Astrocyte (in vitro differentiated cells and primary cell): Measurements from ENCODE around the gene CNTN1. TPM values are rescaled to one million over a fixed set of nuclear protein-coding genes. Genes with fewer than 3 reads are reported as not detected.

Experiments used
- DNase-seq: peaks from one replicate; pipeline ENCODE4 v3.0.0-alpha.2; 2010; ENCODE audit warnings: low read depth
- FAIRE-seq: peaks from 2 replicates; lab custom pipeline; 2011; peaks lifted over from hg19 to GRCh38; lab: Jason Lieb, UNC
- H2AFZ ChIP-seq: 2 replicates; pipeline ENCODE4 v1.6.0; 2012; ENCODE audit warnings: low read depth, low read length, inconsistent platforms
- H3K27ac ChIP-seq: 2 replicates; pipeline ENCODE4 v1.5.1; 2011; ENCODE audit warnings: low read depth, low read length, inconsistent platforms
- H3K27me3 ChIP-seq: 2 replicates; pipeline ENCODE4 v1.6.0; 2011; ENCODE audit warnings: low read length, inconsistent platforms; ENCODE audit not compliant: insufficient read depth
- H3K36me3 ChIP-seq: 2 replicates; pipeline ENCODE4 v1.5.1; 2011; ENCODE audit warnings: low read length, inconsistent platforms; ENCODE audit not compliant: insufficient read depth
- H3K4me1 ChIP-seq: 2 replicates; pipeline ENCODE4 v1.5.1; 2011; ENCODE audit warnings: low read length, inconsistent platforms; ENCODE audit not compliant: insufficient read depth
- H3K4me2 ChIP-seq: 2 replicates; pipeline ENCODE4 v1.6.0; 2012; ENCODE audit warnings: low read length, inconsistent platforms
- H3K4me3 ChIP-seq: 2 replicates; pipeline ENCODE4 v1.5.1; 2011; ENCODE audit warnings: low read depth, mild to moderate bottlenecking, low read length, inconsistent platforms; ENCODE audit not compliant: insufficient read depth
- H3K79me2 ChIP-seq: 2 replicates; pipeline ENCODE4 v1.6.0; 2012; ENCODE audit warnings: mild to moderate bottlenecking, low read length, inconsistent platforms; ENCODE audit not compliant: insufficient read depth
- H3K9ac ChIP-seq: 2 replicates; pipeline ENCODE4 v1.6.0; 2012; ENCODE audit warnings: mild to moderate bottlenecking, low read length, inconsistent platforms
- H3K9me3 ChIP-seq: 2 replicates; pipeline ENCODE4 v1.5.1; 2012; ENCODE audit warnings: low read depth, mild to moderate bottlenecking, low read length, inconsistent platforms; ENCODE audit not compliant: insufficient read depth
- H4K20me1 ChIP-seq: 2 replicates; pipeline ENCODE4 v1.6.0; 2012; ENCODE audit warnings: low read length, inconsistent platforms; ENCODE audit not compliant: insufficient read depth
- H3K27ac Mint-ChIP-seq: one replicate; pipeline ENCODE4 v1.8.0; 2021; ENCODE audit warnings: mild to moderate bottlenecking, mixed read lengths; ENCODE audit not compliant: unreplicated experiment
- H3K27me3 Mint-ChIP-seq: one replicate; pipeline ENCODE4 v1.8.0; 2021; ENCODE audit warnings: low read depth, mixed read lengths; ENCODE audit not compliant: unreplicated experiment
- H3K36me3 Mint-ChIP-seq: one replicate; pipeline ENCODE4 v1.8.0; 2021; ENCODE audit warnings: low read depth, mixed read lengths; ENCODE audit not compliant: unreplicated experiment
- H3K4me1 Mint-ChIP-seq: one replicate; pipeline ENCODE4 v1.8.0; 2021; ENCODE audit warnings: low read depth, mixed read lengths; ENCODE audit not compliant: unreplicated experiment
- H3K4me3 Mint-ChIP-seq: one replicate; pipeline ENCODE4 v1.8.0; 2021; ENCODE audit warnings: mild to moderate bottlenecking, moderate library complexity, mixed read lengths; ENCODE audit not compliant: unreplicated experiment
- H3K9me3 Mint-ChIP-seq: one replicate; pipeline ENCODE4 v1.8.0; 2021; ENCODE audit warnings: mild to moderate bottlenecking, mixed read lengths; ENCODE audit not compliant: unreplicated experiment
- CTCF ChIP-seq: IDR thresholded peaks from 2 replicates; pipeline ENCODE4 v1.5.1; 2011; ENCODE audit warnings: low read depth, mild to moderate bottlenecking, inconsistent platforms, low read length, moderate library complexity; ENCODE audit not compliant: insufficient read depth
- EZH2 ChIP-seq: IDR thresholded peaks from 2 replicates; pipeline ENCODE4 v1.6.1; 2012; ENCODE audit warnings: mild to moderate bottlenecking, low read length, inconsistent platforms; ENCODE audit not compliant: insufficient read depth
- total RNA-seq: library from RNA; stranded (reverse); gene quantifications from 2 replicates; pipeline ENCODE4 v1.2.1, GENCODE V29; 2021

CNTN1 gene
- total RNA-seq, 1 donor from 2014 or later, result 2.1 TPM

- H3K79me2 ChIP-seq, result no peaks in the 10 kb centered on the region
- TF ChIP-seq EZH2 (no peak), CTCF (no peak)
- no peak overlapping the region for H3K4me3 Mint-ChIP-seq
- no peak overlapping the region for H3K27ac ChIP-seq
- H3K9me3 Mint-ChIP-seq, result no peaks in the 10 kb centered on the region
- H3K4me1 Mint-ChIP-seq, result no peaks in the 10 kb centered on the region
- no peaks in the 10 kb centered on the region for H3K9me3 ChIP-seq
- DNase-seq, result no peak
- no peaks in the 10 kb centered on the region for H3K27me3 ChIP-seq
- H3K4me2 ChIP-seq, result no peak overlapping the region
- H2AFZ ChIP-seq, result no peak overlapping the region
- no peaks in the 10 kb centered on the region for H3K36me3 ChIP-seq
- FAIRE-seq, result no peak
- no peak overlapping the region for H3K9ac ChIP-seq
- H3K4me3 ChIP-seq, result no peak overlapping the region
- H3K27ac Mint-ChIP-seq, result no peak overlapping the region
- peaks cover 3% of the 10 kb centered on the region for H3K27me3 Mint-ChIP-seq
- H3K4me1 ChIP-seq, result no peaks in the 10 kb centered on the region
- no peaks in the 10 kb centered on the region for H4K20me1 ChIP-seq
- H3K36me3 Mint-ChIP-seq, result no peaks in the 10 kb centered on the region
Measured at GRCh38 chr12:40714636-40715035, 22.4 kb downstream of the CNTN1 start.

GRCh38 chr12:40716037-40716436 lies 23.8 kb downstream of the CNTN1 start:
- TF ChIP-seq CTCF, result no peak
- TF ChIP-seq EZH2, result no peak
- Mint-ChIP-seq H3K4me3 (no peak overlapping the region), H3K27ac (no peak overlapping the region), H3K27me3 (peaks cover 3% of the 10 kb centered on the region), H3K36me3 (no peaks in the 10 kb centered on the region), H3K4me1 (no peaks in the 10 kb centered on the region), H3K9me3 (no peaks in the 10 kb centered on the region)
- Histone ChIP-seq H3K27ac (no peak overlapping the region), H3K27me3 (no peaks in the 10 kb centered on the region), H3K9ac (no peak overlapping the region), H3K4me1 (no peaks in the 10 kb centered on the region), H3K4me3 (no peak overlapping the region), H3K4me2 (no peak overlapping the region), H2AFZ (no peak overlapping the region), H3K79me2 (no peaks in the 10 kb centered on the region), H4K20me1 (no peaks in the 10 kb centered on the region), H3K9me3 (no peaks in the 10 kb centered on the region), H3K36me3 (no peaks in the 10 kb centered on the region)
- FAIRE-seq (no peak), DNase-seq (no peak)

DNA sequence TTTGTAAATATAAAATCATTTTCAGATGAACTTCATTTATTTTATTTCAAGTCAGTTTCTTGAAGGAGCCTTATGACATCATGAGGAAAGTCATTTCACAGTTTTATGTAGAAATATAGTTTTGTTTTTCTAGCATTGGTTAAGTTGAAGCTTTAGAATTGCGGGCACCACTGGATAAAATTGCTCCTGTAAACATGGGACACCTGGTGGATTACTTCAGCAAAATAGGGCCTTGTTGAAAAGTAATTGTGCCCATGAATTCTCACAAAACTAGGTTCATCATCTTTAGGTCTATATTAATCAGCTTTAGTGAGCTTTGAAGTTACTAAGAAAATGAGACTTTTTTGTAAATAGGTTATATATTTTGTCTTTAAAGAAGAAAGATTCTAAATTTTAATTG lies 25.3 kb downstream of the CNTN1 start:
- Histone ChIP-seq H3K27ac (no peak overlapping the region), H3K4me3 (no peak overlapping the region), H3K4me2 (no peak overlapping the region), H2AFZ (no peak overlapping the region), H3K4me1 (no peaks in the 10 kb centered on the region), H3K79me2 (no peaks in the 10 kb centered on the region), H3K27me3 (no peaks in the 10 kb centered on the region), H4K20me1 (no peaks in the 10 kb centered on the region), H3K9me3 (no peaks in the 10 kb centered on the region), H3K9ac (no peak overlapping the region), H3K36me3 (no peaks in the 10 kb centered on the region)
- DNase-seq (no peak), FAIRE-seq (no peak)
- no peaks in the 10 kb centered on the region for H3K9me3 Mint-ChIP-seq
- no peak overlapping the region for H3K4me3 Mint-ChIP-seq
- TF ChIP-seq CTCF (no peak), EZH2 (no peak)
- H3K27ac Mint-ChIP-seq, result no peak overlapping the region
- no peaks in the 10 kb centered on the region for H3K36me3 Mint-ChIP-seq
- no peaks in the 10 kb centered on the region for H3K27me3 Mint-ChIP-seq
- no peaks in the 10 kb centered on the region for H3K4me1 Mint-ChIP-seq
